Measurements from ENCODE around the gene MCRIP1. TPM values are rescaled to one million over a fixed set of nuclear protein-coding genes. Genes with fewer than 3 reads are reported as not detected.

The MCRIP1 gene
- total and polyA plus RNA-seq, 2 of the 13 experiments (the other 11 are each of a cell fraction or from before 2014, with no cell fraction given) = 79.7 to 84.9 TPM

DNA sequence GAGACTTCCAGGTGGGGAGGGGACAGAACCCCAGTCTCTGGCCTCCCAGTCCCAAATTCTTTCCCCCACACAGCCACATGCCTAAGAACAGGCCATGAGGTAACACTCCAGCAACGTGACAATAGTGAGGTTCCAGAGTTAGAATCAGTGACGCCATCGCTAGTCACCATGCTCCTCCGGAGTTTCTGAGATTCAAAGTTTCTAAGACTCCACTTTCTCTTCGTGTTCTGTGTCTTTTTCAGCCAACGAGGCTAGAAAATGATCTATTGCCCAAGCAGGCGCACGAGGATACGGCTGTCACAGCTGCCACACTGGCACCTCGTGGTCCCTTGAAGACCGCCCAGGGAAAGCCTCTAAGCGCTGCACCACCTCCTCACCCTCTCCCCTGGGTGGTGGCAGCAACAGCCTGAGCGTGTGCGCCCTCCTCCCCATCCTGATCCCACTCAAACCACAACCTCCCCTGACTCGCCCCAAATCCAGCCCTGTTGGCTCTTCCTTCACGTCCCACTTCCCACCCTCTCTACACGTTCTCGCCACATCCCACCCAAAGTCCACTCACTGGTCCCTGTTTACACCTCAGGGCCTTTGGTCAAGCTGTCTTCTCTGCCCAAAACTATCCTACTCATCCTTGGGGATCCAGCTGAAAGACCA is 1.0 kb downstream of the MCRIP1 start (continued):
- no peak for TF ChIP-seq PRDM4 (CRISPR knock-in tag; IDR thresholded peaks at IDR 0.05; ENCODE audit: borderline replicate concordance)
- TF ChIP-seq FOXA3 (CRISPR knock-in tag; IDR thresholded peaks at IDR 0.05) = no peak
- no peak; the same call in 1 of the 2 replicates for TF ChIP-seq ZBTB4 (CRISPR knock-in tag; IDR thresholded peaks at IDR 0.05; ENCODE audit: borderline replicate concordance)
- no peak for TF ChIP-seq REPIN1 (CRISPR knock-in tag; IDR thresholded peaks at IDR 0.05; ENCODE audit: borderline replicate concordance, low read depth)
- no peak for TF ChIP-seq TAF15 (IDR thresholded peaks at IDR 0.05; ENCODE audit: low read depth, low read length, poor library complexity, severe bottlenecking)
- TF ChIP-seq HNRNPLL (IDR thresholded peaks at IDR 0.05; ENCODE audit: low read depth, low read length, poor library complexity, severe bottlenecking) = no peak
- TF ChIP-seq ARID2 (CRISPR knock-in tag; IDR thresholded peaks at IDR 0.05; ENCODE audit: borderline replicate concordance) = no peak
- no peak for TF ChIP-seq TRIM24 (CRISPR knock-in tag; IDR thresholded peaks at IDR 0.05)
- no peak for TF ChIP-seq IRF9 (CRISPR knock-in tag; IDR thresholded peaks at IDR 0.05; ENCODE audit: borderline replicate concordance)
- no peak for TF ChIP-seq ZNF543 (CRISPR knock-in tag; IDR thresholded peaks at IDR 0.05)
- TF ChIP-seq SSRP1 (CRISPR knock-in tag; IDR thresholded peaks at IDR 0.05) = no peak
- TF ChIP-seq ZNF20 (CRISPR knock-in tag; IDR thresholded peaks at IDR 0.05) = no peak
- no peak for TF ChIP-seq ZNF724P (CRISPR knock-in tag; IDR thresholded peaks at IDR 0.05; ENCODE audit: borderline replicate concordance)
- TF ChIP-seq CCDC6 (CRISPR knock-in tag; IDR thresholded peaks at IDR 0.05) = no peak
- TF ChIP-seq ZNF605 (CRISPR knock-in tag; IDR thresholded peaks at IDR 0.05) = no peak
- TF ChIP-seq DR1 (CRISPR knock-in tag; IDR thresholded peaks at IDR 0.05) = no peak
- 0 out of 2 replicates have a peak, but pooled peaks have one; percentile 27 for TF ChIP-seq ZNF550 (CRISPR knock-in tag; IDR thresholded peaks at IDR 0.05; ENCODE audit: borderline replicate concordance)
- TF ChIP-seq ZNF589 (CRISPR knock-in tag; conservative IDR thresholded peaks at IDR 0.05) = no peak
- TF ChIP-seq ZNF652 (CRISPR knock-in tag; IDR thresholded peaks at IDR 0.05; ENCODE audit: borderline replicate concordance, low read depth) = no peak
- no peak for TF ChIP-seq SRSF9 (IDR thresholded peaks at IDR 0.05; ENCODE audit: borderline replicate concordance, insufficient read depth, low read depth, low read length, poor library complexity, severe bottlenecking)
- TF ChIP-seq IKZF5 (CRISPR knock-in tag; IDR thresholded peaks at IDR 0.05) = no peak
- TF ChIP-seq ZNF143 (CRISPR knock-in tag; IDR thresholded peaks at IDR 0.05) = no peak
